Measurements from ENCODE around the gene APC.
"Not testable (repeated sequence)": the region's sequence is repeated elsewhere in the genome, so short reads cannot be mapped to it uniquely, and the experiment has no call there.

APC gene

DNA sequence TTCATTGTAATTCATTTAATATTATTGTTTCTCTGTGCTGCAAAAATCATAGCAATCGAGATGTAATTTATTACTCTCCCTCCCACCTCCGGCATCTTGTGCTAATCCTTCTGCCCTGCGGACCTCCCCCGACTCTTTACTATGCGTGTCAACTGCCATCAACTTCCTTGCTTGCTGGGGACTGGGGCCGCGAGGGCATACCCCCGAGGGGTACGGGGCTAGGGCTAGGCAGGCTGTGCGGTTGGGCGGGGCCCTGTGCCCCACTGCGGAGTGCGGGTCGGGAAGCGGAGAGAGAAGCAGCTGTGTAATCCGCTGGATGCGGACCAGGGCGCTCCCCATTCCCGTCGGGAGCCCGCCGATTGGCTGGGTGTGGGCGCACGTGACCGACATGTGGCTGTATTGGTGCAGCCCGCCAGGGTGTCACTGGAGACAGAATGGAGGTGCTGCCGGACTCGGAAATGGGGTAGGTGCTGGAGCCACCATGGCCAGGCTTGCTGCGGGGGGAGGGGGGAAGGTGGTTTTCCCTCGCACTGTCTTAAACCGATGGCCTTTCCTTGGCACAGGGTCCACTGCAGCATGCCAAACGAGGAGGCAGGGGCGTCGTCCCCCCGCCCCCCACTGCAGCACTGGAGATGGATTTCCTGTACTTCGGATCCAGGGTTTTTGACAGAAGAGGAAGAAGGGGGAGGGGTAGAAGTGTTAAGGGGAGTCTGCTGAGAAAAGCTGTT lies at the start of gene APC:
Gene APC, plus strand, starts transcription at position 423 of the 728 bp plus-strand sequence. CDS start 17,006 bp downstream, outside the sequence.
- DNase-seq: peak; percentile 63

DNA sequence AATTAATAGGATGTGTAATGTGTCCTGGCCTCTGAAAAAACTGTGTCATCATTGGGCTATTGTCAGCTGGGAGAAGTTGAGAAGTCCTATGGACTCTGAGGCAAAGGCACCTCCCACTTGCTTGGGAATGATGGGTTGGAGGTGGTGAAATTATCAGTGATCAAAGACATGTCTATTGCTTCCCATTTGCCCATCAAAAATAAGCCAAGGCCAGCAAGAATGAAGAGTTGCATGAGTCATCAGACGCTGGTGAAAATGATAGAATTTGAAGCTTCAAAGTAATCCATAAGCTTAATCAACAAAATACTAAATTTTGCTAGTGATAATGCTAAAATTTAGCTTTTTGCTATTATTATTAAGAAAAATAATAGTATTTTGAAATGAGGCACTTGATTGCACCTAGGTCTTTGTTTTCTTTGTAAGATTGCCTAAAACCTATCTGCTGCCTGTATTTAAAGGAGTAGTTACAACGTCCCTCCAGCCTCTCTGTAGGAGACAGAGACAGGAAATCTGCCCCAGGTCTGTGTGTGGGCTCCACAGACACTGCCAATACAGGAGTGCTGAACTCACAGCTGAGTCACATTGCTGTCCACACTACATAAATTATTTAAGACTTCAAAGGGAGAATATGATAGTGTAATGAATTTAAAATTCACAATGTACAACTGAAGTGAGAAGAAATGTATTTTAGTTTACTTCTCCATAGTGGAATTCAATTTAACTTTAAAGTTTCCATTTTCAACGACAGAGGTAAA lies 48.4 kb upstream of the APC start:
- DNase-seq: no peak

DNA sequence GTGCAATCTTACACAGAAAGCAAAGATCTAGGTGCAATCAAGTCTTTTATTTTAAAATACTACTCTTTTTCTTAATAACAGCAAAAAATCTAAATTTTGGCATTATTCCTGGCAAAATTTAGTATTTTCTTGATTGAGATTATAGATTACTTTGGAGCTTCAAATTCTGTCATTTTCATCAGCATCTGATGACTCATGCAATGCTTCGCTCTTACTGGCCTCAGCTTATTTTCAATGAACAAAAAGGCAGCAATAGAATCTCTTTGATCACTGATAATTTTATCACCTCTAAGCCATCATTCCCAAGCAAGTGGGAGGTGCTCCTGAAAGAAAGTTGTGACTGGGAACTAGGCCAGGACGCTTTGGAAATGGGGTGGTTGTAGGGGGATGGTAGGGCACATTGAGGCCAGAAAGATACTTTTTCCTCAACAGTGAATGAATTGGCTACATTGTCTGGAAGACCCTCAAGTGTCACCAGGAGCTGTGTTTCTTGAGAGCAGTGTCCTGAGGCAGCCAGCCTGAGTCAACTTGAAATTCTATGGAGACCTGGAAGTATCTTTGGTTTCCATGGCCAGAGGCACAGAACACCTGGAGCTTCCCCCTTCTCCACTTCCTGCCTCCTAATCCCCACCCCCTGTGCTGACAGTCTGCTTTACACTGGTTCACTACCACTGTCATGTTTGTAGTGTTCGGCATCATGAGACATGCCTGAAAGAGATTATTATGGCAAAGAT lies 46.9 kb upstream of the APC start:
- no peak for DNase-seq

DNA sequence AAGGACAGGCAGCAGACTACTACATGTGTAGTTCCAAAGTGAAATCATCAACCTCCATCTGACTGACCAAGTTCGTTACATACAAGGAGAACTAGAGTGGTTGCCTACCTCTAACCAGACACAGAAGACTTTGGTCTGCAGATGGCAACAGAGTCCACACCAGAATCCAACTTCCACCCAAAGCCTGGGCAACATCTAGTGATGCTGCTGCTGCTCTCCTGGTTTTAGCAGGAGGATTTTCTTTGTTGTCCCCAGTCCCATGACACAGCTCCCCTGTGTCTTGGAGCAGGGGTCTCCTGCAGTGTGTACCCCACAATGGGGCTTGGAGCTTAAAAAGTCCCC lies 46.4 kb upstream of the APC start:
- no peak for DNase-seq

DNA sequence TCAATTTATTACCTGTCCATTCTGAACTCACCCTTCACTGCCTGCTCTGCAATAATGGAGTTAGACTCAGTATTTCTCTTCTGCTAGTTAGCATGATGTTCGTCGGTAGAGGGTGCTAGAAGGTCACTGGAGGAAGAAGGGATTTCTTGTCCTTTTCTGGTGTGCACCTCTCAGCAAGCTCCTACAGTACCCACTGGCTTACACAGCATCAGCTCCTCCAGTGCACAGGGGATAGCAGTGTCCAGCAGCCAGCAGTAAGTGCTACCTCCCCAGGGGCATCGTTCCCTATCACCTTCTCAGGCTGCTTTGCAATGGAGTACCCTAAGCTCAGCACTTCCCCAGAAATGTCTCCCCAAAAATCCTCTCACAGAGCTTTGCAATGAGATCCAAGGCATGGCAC lies 45.9 kb upstream of the APC start:
- DNase-seq: no peak

DNA sequence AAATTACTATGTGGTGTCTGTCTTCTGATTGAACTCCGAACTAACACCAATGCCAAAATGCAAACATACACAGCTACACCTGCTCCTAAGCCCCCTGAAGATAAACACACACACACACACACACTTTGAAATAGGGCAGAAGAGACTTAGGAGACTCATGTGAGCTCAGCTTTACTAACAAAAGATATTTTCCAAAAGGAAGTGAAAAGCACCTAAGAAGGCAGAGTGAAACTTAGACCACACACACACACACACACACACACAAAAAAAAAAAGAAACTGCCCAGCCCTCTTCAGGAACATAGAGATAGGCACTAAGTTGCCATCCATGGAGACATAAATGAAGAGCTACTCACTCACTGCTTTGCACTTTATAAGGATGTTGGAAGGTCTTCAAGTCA lies 45.2 kb upstream of the APC start:
- no peak for DNase-seq

DNA sequence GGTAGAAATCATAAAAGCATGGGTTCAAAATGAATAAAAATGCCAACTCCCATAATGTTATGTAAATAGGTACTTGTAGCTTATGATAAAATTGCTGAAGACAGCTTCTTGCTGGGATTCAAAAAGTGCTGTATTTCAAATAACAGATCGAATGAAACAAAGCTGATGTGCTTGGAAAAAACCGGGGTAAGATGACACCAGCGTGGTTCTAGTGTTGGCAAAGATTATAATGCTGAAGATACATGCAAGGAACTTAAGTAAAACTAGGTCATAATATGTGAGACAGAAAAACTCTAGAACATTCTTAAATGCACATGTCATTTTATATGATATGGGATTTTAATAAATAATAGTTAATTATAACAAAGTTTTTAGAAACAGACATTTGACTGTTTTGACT lies 44.4 kb upstream of the APC start:
- no peak for DNase-seq

DNA sequence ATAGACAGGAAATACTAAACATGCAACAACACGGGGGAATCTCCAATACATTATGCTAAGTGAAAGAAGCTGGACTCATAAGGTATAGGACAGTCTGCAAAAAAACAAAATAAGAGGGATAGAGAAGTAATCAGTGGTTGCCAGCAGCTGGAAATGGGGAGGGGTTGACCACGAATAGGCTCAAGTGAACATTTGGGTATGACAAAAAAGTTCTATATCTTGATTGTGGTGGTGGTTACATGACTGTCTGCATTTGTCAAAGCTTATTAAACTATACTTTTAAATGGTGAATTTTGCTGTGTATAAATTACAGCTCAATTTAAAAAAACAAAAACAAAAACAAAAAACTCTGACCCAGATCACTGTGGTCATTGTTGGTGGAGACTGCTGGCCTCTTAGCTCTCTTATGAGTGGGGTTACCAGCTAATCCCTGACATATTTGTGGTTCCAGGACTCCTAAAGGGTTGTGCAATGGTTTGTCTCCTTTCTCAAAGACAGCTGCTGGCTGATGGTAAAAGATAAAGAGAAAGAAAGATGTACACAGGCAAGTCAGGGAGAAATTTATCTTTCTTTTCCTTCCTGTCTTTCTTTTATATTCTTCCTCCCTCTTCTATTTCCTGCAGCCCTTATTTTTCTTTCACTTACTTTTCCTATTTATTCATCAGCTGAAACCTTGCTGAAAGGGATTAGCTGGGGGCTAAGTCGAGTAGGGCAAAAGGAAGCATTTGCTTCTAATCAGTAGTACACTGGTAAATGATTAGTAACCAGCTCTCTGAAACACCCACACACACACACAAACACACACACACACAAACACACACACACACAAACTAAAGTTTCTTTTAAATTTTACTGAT lies 42.6 kb upstream of the APC start:
- DNase-seq: no peak

DNA sequence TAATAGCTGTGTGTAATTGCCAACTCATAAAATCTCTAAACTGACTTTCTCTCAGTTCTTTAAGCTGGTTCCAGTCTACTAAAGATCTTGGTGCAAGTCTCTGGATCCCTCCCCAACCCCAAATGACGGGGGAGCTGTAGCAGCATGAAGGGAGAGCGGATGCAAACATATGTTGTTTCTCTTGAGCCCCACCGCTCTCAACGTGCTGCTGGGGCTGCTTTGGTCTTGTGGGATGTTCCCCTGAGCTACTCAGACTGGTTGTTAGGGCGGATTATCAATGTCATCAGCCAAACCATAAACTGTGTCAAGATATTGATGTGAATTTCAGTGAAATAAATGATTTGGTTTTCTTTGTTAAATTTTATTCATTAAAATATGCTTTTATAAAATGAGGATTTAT lies 40.9 kb upstream of the APC start:
- no peak for DNase-seq

DNA sequence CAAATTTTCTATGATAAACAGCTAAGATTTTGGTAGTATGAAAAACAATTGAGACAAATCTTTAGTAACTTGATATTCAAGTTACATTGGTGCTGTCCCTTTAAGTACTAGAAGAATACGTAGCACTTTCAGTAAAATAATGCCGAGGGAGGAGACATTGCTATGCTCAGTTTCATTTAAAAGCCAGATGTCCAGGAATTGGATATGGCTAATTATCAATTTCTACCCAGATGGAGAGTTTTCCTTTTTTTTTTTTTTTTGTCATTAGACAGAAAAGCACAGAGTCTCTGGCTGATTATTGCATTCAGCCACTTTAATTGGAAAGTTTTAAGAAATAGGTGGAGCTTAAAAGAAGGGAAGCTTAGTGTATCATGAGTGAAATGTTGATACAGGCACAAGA lies 40.4 kb upstream of the APC start:
- no peak for DNase-seq

DNA sequence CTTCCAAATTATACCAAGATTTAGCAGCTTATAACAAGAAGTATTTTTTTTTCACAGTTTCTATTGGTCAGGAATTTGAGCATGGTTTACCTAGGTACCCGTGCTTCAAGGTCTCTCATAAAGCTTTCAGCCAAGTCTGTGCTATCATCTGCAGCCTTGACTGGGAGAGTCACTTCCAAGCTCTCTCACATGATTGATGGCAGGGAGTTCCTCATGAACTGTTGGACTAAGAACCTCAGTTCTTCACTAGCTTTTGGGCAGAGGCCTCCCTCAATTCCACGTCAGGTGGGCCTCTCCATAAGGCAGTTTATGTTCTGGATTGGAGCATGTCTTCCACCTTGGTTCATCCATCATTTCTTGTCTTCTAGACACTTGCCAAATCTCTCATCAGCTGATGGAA lies 39.9 kb upstream of the APC start:
- no peak for DNase-seq

DNA sequence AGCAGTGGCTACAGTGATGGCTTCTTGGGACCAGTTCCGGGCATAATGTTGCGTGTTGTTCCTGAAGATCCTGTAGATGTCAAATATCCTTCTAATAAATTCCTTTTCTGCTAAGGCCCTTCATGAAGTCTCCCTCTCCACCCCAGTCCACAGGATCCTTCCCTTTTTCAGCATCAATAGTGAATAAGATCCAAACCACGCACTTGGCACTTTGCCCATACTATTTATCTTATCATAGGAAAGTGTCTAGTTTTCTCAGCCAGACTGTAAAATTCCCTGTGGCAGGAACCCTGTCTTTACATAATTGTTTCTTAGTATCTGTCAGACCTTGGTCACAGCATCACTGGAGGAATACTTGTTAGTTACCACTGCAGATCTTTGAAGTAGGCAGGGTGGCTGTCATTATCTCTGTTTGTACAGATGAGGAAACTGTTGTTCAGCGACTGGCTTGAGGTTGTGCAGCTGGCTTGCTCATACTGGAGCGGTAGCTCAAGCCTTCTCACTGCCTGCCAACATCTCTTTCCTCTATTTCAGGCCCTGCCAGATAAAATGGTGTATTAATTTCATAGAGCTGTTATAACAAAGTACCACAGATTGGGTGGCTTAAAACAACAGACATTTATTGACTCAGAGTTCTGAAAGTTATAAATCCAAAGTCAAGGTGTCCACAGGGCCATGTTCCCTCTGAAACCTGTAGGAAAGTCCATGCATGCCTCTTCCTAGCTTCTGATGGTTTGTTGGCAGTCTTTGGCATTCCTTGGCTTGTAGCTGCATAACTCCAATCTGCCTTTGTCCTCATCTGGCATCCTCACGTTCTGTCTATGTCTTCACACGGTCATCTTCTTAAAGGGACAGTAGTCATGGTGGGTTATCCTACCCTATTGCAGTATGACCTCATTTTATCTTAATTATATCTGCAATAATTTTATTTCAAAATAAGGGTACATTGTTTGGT lies 33.5 kb upstream of the APC start:
- peak; percentile 36 for DNase-seq

DNA sequence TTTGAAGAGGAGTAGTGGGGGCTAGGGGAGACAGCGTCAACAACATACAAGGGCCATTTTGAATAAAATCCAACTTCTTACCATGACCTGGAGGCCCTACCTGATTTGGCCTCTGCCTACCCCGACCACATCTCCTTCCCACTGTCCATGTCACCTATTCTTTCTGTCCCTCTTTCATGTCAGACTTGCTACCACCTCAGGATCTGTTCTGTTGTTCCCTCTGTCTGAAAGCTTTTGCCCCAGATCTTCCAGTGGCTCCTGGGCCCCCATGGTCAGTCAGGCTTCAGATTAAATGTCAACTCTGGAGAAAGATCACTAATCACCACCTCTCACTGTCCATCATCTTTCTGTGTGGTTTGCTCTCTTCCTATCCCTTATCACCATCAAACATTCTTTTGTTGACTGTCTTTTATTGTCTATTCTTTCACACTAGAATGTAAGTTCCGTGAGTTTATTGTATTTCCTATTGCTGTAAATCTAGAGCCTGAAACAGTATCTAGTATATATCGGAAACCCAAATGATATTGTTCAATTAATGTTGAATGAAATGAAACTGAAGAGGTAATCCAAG lies 31.2 kb upstream of the APC start:
- DNase-seq: no peak

DNA sequence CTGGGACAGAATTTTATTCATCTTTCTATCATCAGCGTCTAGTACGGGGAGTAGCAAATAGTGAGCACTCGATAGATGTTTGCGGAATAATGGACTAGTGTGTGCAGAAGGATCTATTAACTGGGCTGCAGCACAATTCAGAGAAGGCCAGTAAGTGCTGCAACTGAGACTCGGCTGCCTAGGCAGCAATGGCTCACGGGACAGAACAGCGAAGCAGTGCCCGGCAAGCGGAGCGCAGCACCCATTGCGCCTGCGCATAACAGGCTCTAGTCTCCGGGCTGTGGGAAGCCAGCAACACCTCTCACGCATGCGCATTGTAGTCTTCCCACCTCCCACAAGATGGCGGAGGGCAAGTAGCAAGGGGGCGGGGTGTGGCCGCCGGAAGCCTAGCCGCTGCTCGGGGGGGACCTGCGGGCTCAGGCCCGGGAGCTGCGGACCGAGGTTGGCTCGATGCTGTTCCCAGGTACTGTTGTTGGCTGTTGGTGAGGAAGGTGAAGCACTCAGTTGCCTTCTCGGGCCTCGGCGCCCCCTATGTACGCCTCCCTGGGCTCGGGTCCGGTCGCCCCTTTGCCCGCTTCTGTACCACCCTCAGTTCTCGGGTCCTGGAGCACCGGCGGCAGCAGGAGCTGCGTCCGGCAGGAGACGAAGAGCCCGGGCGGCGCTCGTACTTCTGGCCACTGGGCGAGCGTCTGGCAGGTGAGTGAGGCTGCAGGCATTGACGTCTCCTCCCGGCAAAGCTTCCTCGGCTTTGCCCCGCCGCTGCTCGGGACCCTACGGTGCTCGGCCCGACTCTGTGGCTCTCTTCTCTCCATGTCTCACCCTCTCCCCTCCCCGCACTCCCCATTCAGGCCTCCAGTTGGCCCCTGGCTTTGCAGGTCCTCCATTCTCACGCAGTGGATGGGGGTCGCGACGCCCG lies 30.2 kb upstream of the APC start:
- peak; percentile 96 for DNase-seq

DNA sequence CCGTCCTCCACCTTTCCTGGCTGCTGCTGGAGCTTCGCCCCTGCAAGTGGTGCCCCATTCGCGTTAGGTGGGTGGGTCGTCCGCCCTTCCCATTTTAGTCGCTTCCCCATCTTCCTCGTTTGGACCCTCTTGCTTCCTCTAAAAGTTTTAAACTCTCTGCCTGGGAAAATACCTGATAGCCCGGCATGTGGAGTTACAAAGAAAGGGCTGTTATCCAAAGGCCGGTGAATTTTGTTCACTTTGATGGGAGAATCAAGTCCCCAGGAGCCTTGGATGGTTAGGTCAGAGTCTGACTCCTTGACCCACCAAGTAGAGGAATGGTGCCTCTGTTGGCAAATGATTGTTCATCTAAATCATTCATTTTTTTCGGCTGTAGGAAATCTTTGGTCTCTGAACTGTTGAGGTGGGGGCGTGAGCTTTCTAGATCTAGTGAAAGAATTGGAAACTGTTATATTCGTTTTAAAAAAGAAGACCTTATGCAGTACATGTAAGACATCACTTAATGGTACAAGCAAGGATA lies 29.5 kb upstream of the APC start:
- DNase-seq: no peak

DNA sequence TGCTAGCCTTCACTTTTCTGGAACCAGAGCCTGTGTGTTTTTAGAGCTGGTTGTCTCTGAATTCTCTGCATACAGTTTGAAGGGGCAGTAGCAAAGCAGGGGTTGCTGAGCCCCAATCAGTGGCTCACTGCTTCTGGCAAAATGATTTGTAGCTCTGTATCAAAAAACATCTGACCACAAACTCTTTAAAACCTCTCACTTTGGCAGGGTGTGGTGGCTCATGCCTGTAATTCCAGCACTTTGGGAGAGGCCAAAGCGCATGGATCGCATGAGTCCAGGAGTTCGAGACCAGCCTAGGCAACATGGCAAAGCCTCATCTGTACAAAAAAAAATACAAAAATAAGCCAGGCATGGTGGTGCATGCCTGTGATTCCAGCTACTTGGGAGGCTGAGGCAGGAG lies 28.3 kb upstream of the APC start:
- DNase-seq: no peak

DNA sequence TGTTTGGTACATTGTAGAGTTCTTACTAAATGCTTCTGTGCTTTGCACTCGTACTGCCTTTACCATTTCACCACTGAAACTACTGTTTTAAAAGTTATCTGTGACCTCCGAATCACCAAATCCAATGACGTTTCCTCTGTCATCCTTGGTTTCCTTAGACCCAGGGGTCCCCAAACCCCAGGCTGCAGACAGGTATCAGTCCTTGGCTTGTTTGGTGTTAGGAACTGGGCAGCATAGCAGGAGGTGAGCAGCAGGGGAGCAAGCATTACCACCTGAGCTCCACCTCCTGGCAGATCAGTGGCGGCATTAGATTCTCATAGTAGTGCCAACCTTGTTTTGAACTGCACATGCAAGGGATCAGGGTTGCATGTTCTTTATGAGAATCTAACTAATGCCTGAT lies 26.8 kb upstream of the APC start:
- no peak for DNase-seq

DNA sequence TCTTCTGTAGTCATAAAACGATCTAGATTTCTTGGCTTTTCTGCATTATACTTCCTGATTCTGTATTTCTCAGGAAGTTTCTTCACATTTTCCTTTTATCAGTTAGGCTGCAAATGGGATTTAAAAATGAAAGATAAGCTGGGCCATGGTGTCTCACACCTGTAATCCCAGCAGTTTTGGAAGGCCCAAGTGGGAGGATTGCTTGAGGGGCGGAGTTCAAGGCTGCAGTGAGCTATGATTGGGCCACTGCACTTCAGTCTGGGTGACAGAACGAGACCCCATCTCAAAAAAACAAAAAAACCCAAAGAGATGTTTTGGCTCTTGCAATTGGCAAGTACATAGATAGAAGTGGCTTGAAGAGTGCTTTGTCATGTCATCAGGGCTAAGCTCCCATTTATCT lies 26.2 kb upstream of the APC start:
- DNase-seq: no peak

DNA sequence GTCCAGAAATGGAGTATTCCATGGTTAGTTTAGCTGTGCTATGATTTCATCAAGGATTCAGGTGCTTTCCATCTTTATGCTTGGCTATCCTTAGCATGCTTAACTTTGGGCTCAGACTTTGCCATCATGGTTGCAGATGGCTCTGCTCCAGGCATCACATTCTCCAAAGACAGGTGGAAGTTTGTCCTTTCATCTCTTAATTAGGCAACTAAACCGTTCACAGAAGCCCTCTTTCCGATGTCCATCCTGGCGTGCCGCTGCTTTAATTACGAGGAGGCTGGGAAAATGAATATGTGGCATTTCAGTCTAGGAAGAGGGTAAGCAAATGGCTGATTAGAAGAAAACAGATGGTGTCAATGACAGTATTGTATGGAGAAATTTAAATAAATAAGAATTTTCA lies 24.5 kb upstream of the APC start:
- no peak for DNase-seq

DNA sequence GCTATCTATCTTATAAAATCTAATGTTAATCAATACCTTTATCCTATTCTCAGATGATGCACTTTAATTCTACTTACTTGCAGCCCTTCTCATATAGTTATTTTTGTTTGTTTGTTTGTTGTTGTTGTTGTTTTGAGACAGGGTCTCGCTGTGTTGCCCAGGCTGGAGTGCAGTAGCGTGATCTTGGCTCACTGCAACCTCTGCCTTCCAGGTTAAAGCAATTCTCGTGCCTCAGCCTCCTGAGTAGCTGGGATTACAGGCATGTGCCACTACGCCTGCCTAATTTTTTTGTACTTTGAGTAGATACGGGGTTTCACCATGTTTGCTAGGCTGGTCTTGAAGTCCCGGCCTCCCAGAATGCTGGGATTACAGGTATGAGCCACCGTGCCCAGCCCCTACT lies 20.8 kb upstream of the APC start:
- DNase-seq: not testable (repeated sequence)
